Endothelial cell of umbilical vein (primary cell): ENCODE results near the gene PLAC8. TPM values are rescaled to one million over a fixed set of nuclear protein-coding genes. Genes with fewer than 3 reads are reported as not detected.

ENCODE experiments used
- BruUV-seq: library from RNA; stranded (reverse); fragments of 400-500 nt; replicated peaks from 2 replicates; lab custom pipeline; 2021; lab: Mats Ljungman, UMichigan
- CTCF ChIA-PET: fragments of 300-600, 350-600 bp; sonication (Branson Sonifier 250); formaldehyde crosslinking; loops from one replicate; lab custom pipeline; 2021; ENCODE audit warnings: antibody characterized with exemption, inconsistent platforms; lab: Charles Lee
- POLR2A ChIA-PET: fragments of 300-600, 350-600 bp; sonication (Branson Sonifier 250); formaldehyde crosslinking; loops from one replicate; lab custom pipeline; 2021; ENCODE audit warnings: antibody characterized with exemption, inconsistent platforms; lab: Charles Lee
- DNase-seq: peaks from one replicate; pipeline ENCODE4 v3.0.0-alpha.2; 2011; ENCODE audit warnings: low read depth, low spot score
- FAIRE-seq: peaks from 2 replicates; lab custom pipeline; 2011; peaks lifted over from hg19 to GRCh38; lab: Jason Lieb, UNC
- H2AFZ ChIP-seq: 2 replicates; pipeline ENCODE4 v1.6.0; 2012; ENCODE audit warnings: low read depth, low read length, control low read depth, inconsistent platforms
- H3K27ac ChIP-seq: 2 replicates; pipeline ENCODE4 v1.5.1; 2011; ENCODE audit warnings: low read depth, mild to moderate bottlenecking, control low read depth, low read length, moderate library complexity; ENCODE audit not compliant: insufficient read depth
- H3K27me3 ChIP-seq, 2 experiments: 2 replicates each; pipeline versions ENCODE4 v1.6.0 to v1.6.1; 2011; ENCODE audit warnings: low read length in 2 of 2, mixed read lengths in 1 of 2; ENCODE audit not compliant: control insufficient read depth in 2 of 2, insufficient read depth in 2 of 2
- H3K36me3 ChIP-seq, 2 experiments: 2 replicates in 1 of 2; 3 replicates in 1 of 2; pipeline ENCODE4 v1.5.1; 2011; ENCODE audit warnings: low read length in 2 of 2, mild to moderate bottlenecking in 1 of 2, moderate library complexity in 1 of 2; ENCODE audit not compliant: control insufficient read depth in 2 of 2, insufficient read depth in 2 of 2; ENCODE audit errors: extremely low read depth in 1 of 2
- H3K4me1 ChIP-seq: 3 replicates; pipeline ENCODE4 v1.5.1; 2011; ENCODE audit warnings: mild to moderate bottlenecking, low read length; ENCODE audit not compliant: control insufficient read depth, insufficient read depth; ENCODE audit errors: extremely low read depth
- H3K4me2 ChIP-seq: 2 replicates; pipeline ENCODE4 v1.6.1; 2011; ENCODE audit warnings: low read length, control low read depth, mixed read lengths; ENCODE audit not compliant: insufficient read depth
- H3K4me3 ChIP-seq, 3 experiments: fragments of 200-600 bp in 1 of 3; sonication (generic), shearing (Covaris generic) in 1 of 3; replicated peaks in 1 of 3; 2 replicates each; pipeline ENCODE4 v1.5.1; 2011 to 2016; ENCODE audit warnings: control low read depth in 3 of 3, low read length in 3 of 3, mild to moderate bottlenecking in 2 of 3, inconsistent platforms in 1 of 3, low read depth in 1 of 3, moderate library complexity in 1 of 3; ENCODE audit not compliant: insufficient read depth in 1 of 3
- H3K79me2 ChIP-seq: 2 replicates; pipeline ENCODE4 v1.6.0; 2012; ENCODE audit warnings: low read length, inconsistent platforms; ENCODE audit not compliant: control insufficient read depth, insufficient read depth
- H3K9ac ChIP-seq: replicated peaks from 2 replicates; pipeline ENCODE3; 2011; ENCODE audit warnings: low read length, control low read depth; ENCODE audit not compliant: insufficient read depth; ENCODE audit errors: extremely low read depth
- H3K9me1 ChIP-seq: replicated peaks from 3 replicates; pipeline ENCODE4 v1.6.0; 2011; ENCODE audit warnings: mild to moderate bottlenecking, low read length; ENCODE audit not compliant: control insufficient read depth, insufficient read depth; ENCODE audit errors: extremely low read depth
- H3K9me3 ChIP-seq: replicated peaks from 2 replicates; pipeline ENCODE4 v1.5.1; 2012; ENCODE audit warnings: low read length, inconsistent platforms; ENCODE audit not compliant: control insufficient read depth, insufficient read depth
- H4K20me1 ChIP-seq: replicated peaks from 2 replicates; pipeline ENCODE3; 2011; ENCODE audit warnings: mild to moderate bottlenecking, low read length; ENCODE audit not compliant: control insufficient read depth, insufficient read depth; ENCODE audit errors: extremely low read depth
- EZH2 ChIP-seq: IDR thresholded peaks from 2 replicates; pipeline ENCODE4 v1.6.1; 2012; ENCODE audit warnings: borderline replicate concordance, low read depth, mild to moderate bottlenecking, moderate library complexity, low read length, inconsistent platforms; ENCODE audit not compliant: severe bottlenecking
- FOS ChIP-seq: IDR thresholded peaks from 2 replicates; pipeline ENCODE4 v1.6.1; 2011; ENCODE audit warnings: mild to moderate bottlenecking, low read length, moderate library complexity, borderline replicate concordance; ENCODE audit not compliant: insufficient read depth
- GATA2 ChIP-seq: IDR thresholded peaks from 2 replicates; pipeline ENCODE4 v1.7.0; 2011; ENCODE audit warnings: low read depth, mild to moderate bottlenecking, moderate library complexity, mixed read lengths, low read length; ENCODE audit not compliant: insufficient read length, insufficient read depth
- JUN ChIP-seq: IDR thresholded peaks from 2 replicates; pipeline ENCODE4 v1.6.1; 2011; ENCODE audit warnings: borderline replicate concordance, low read depth; ENCODE audit not compliant: insufficient read length, insufficient read depth
- MAX ChIP-seq: IDR thresholded peaks from 2 replicates; pipeline ENCODE4 v1.6.1; 2011; ENCODE audit not compliant: insufficient read depth, insufficient read length
- MYC ChIP-seq: IDR thresholded peaks from one replicate; pipeline ENCODE4 v1.6.1; 2011; ENCODE audit warnings: mild to moderate bottlenecking, low read depth, low read length
- POLR2A ChIP-seq: IDR thresholded peaks from 2 replicates; pipeline ENCODE4 v1.6.1; 2012; ENCODE audit warnings: low read depth, mild to moderate bottlenecking, control low read depth, low read length
- POLR2AphosphoS5 ChIP-seq: IDR thresholded peaks from 2 replicates; pipeline ENCODE4 v1.6.1; 2012; ENCODE audit warnings: low read depth, mild to moderate bottlenecking, control low read depth, low read length, moderate library complexity; ENCODE audit not compliant: insufficient read depth
- dilution Hi-C: fragments of 300-500 bp; cut with MboI; formaldehyde crosslinking; loops from one replicate; pipeline ENCODE4 v1.15.0; 2019; ENCODE audit warnings: low sequenced_read_pairs; ENCODE audit not compliant: extremely low pct_ligation_motif_present
- intact Hi-C: fragments of 100-400 bp; cut with micrococcal nuclease; formaldehyde crosslinking; loops from one replicate; pipeline ENCODE4 v1.10.0; 2022
- polyA plus RNA-seq, 4 experiments: library from polyadenylated mRNA; depleted of rRNA in 3 of 4; stranded (reverse) in 3 of 4; unstranded in 1 of 4; fragments of >200 nt; gene quantifications; 2 replicates each; pipeline versions ENCODE4 v1.2.1 to v1.2.3, GENCODE V29; 2011 to 2012; ENCODE audit warnings: missing spikeins in 1 of 4
- total RNA-seq: library from RNA; stranded (reverse); gene quantifications from 2 replicates; pipeline ENCODE4 v1.2.3, GENCODE V29; 2021
- TF ChIP-seq, protein P1 (sequence below), 2 donors: IDR thresholded peaks; 1 replicate in 1 of 2; 2 replicates in 1 of 2; pipeline ENCODE4 v1.5.1; 2011; ENCODE audit warnings: low read length in 2 of 2, mild to moderate bottlenecking in 2 of 2, moderate library complexity in 2 of 2, control low read depth in 1 of 2, inconsistent platforms in 1 of 2, low read depth in 1 of 2; ENCODE audit not compliant: insufficient read depth in 1 of 2; ENCODE audit errors: extremely low read depth in 1 of 2

The PLAC8 gene
- total and polyA plus RNA-seq, 2 donors (not counting 3 experiments of a cell fraction or from before 2014, with no cell fraction given) = 4.9 to 5.7 TPM

GRCh38 chr4:83150653-83151330 is 36.3 kb upstream of the PLAC8 start:
- POLR2A ChIA-PET = interaction anchor here (0.6 kb wide), 1 partner anchor 98 kb away, joined by 8 read pairs; no protein-coding TSS in a partner anchor
- Histone ChIP-seq H3K36me3 (no peaks in the 10 kb centered on the region), H4K20me1 (no peaks in the 10 kb centered on the region), H3K27ac (peak overlapping the region; percentile 78), H2AFZ (peak overlapping the region; percentile 83), H3K79me2 (no peaks in the 10 kb centered on the region), H3K9me3 (no peaks in the 10 kb centered on the region), H3K4me2 (peak overlapping the region; percentile 76), H3K27me3 (no peaks in the 10 kb centered on the region), H3K9me1 (no peaks in the 10 kb centered on the region), H3K4me1 (peaks cover 38% of the 10 kb centered on the region), H3K9ac (peak overlapping the region; percentile 40), H3K4me3 (peak overlapping the region in 1 of 3 experiments; percentile 7)
- CTCF ChIA-PET = interaction anchor here (1.0 to 2.2 kb wide), 12 partner anchors 12 to 110 kb away, joined by 3 to 10 read pairs (median 4); partner anchors contain the start of gene PLAC8
- BruUV-seq = no TSS peak
- FAIRE-seq (peak; percentile 84), DNase-seq (peak; percentile 87)
- TF ChIP-seq MYC = no peak
- peak; percentile 61 for TF ChIP-seq FOS
- TF ChIP-seq JUN = peak; percentile 85
- TF ChIP-seq, protein P1, sequence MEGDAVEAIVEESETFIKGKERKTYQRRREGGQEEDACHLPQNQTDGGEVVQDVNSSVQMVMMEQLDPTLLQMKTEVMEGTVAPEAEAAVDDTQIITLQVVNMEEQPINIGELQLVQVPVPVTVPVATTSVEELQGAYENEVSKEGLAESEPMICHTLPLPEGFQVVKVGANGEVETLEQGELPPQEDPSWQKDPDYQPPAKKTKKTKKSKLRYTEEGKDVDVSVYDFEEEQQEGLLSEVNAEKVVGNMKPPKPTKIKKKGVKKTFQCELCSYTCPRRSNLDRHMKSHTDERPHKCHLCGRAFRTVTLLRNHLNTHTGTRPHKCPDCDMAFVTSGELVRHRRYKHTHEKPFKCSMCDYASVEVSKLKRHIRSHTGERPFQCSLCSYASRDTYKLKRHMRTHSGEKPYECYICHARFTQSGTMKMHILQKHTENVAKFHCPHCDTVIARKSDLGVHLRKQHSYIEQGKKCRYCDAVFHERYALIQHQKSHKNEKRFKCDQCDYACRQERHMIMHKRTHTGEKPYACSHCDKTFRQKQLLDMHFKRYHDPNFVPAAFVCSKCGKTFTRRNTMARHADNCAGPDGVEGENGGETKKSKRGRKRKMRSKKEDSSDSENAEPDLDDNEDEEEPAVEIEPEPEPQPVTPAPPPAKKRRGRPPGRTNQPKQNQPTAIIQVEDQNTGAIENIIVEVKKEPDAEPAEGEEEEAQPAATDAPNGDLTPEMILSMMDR (IDR thresholded peaks at IDR 0.05; ENCODE audit: extremely low read depth in 1 of 2, insufficient read depth in 1 of 2, low read depth in 1 of 2, low read length in 2 of 2) = no peak
- TF ChIP-seq MAX = no peak
- peak; percentile 16 for TF ChIP-seq POLR2A
- peak; percentile 81 for TF ChIP-seq GATA2
- peak; percentile 65 for TF ChIP-seq POLR2AphosphoS5
- TF ChIP-seq EZH2 = no peak
- dilution Hi-C loops (loop anchor here (5.0 kb wide), 1 partner anchor 62 kb away; no protein-coding TSS in a partner anchor), intact Hi-C loops (loop anchor here (1.0 to 2.0 kb wide), 3 partner anchors 40 to 138 kb away; no protein-coding TSS in a partner anchor)
